Uterus (tissue), 4 donors: ENCODE measurements around the gene NCLN. TPM values are rescaled to one million over a fixed set of nuclear protein-coding genes. Genes with fewer than 3 reads are reported as not detected.
"Not testable (repeated sequence)": the region's sequence is repeated elsewhere in the genome, so short reads cannot be mapped to it uniquely, and the experiment has no call there.

Experiments
- DNase-seq, 2 donors: peaks; one replicate each; pipeline ENCODE4 v3.0.0-alpha.2; 2019 to 2020
- H3K27ac ChIP-seq, 2 donors: fragments of 200-600 bp; sonication (generic); 1 replicate in 1 of 2; 2 replicates in 1 of 2; pipeline ENCODE4 v1.5.1; 2016 to 2018
- H3K27me3 ChIP-seq, 2 donors: fragments of 200-600 bp; sonication (generic); one replicate each; pipeline ENCODE4 v1.5.1; 2018 to 2019; ENCODE audit warnings: control low read depth in 1 of 2
- H3K36me3 ChIP-seq, 2 donors: fragments of 200-600 bp; sonication (generic); one replicate each; pipeline ENCODE4 v1.5.1; 2019; ENCODE audit warnings: control low read depth in 1 of 2
- H3K4me1 ChIP-seq, 2 donors: fragments of 200-600 bp; sonication (generic); one replicate each; pipeline ENCODE4 v1.5.1; 2018 to 2019; ENCODE audit warnings: control low read depth in 1 of 2
- H3K4me3 ChIP-seq, 2 donors: fragments of 200-600 bp; sonication (generic); 1 replicate in 1 of 2; 2 replicates in 1 of 2; pipeline ENCODE4 v1.5.1; 2018 to 2019; ENCODE audit warnings: mild to moderate bottlenecking in 1 of 2
- H3K9me3 ChIP-seq, 2 donors: fragments of 200-600 bp; sonication (generic); one replicate each; pipeline ENCODE4 v1.5.1; 2019; ENCODE audit warnings: control low read depth in 1 of 2
- CTCF ChIP-seq, 4 experiments: fragments of 200-600 bp in 2 of 4; fragments of 450-650 bp in 2 of 4; sonication (generic) in 2 of 4; IDR thresholded peaks; one replicate each; pipeline ENCODE4 v1.5.1; 2016 to 2019; ENCODE audit warnings: antibody characterized with exemption in 4 of 4, mild to moderate bottlenecking in 2 of 4, moderate library complexity in 1 of 4
- POLR2A ChIP-seq, 2 donors: fragments of 450-650 bp; IDR thresholded peaks; one replicate each; pipeline ENCODE4 v1.6.1; 2016; ENCODE audit warnings: antibody characterized with exemption in 2 of 2, mild to moderate bottlenecking in 1 of 2, moderate library complexity in 1 of 2
- intact Hi-C: fragments of 100-400 bp; cut with DNase I; formaldehyde crosslinking; loops from one replicate; pipeline ENCODE4 v1.15.1; 2023; ENCODE audit warnings: low total_unique reads
- total RNA-seq, 4 donors: library from RNA; depleted of rRNA in 3 of 4; stranded (reverse); fragments of >200 nt in 3 of 4; gene quantifications; one replicate each; pipeline versions ENCODE4 v1.1.0 to v1.2.4, GENCODE V29; 2014 to 2023
- donor health status: DM: yes; HTN: yes; CAD: no.

NCLN gene
- total RNA-seq, 4 donors from 2014 or later: 19.2 to 37.3 (median 28.2) TPM

GRCh38 chr19:3233831-3234230 lies 48.1 kb downstream of the NCLN start:
- no peaks in the 10 kb centered on the region for H3K9me3 ChIP-seq
- intact Hi-C loops: no loop called here
- H3K27me3 ChIP-seq: no peaks in the 10 kb centered on the region
- H3K27ac ChIP-seq: no peak overlapping the region
- no peaks in the 10 kb centered on the region for H3K36me3 ChIP-seq
- no peak overlapping the region for H3K4me3 ChIP-seq
- H3K4me1 ChIP-seq: no peaks in the 10 kb centered on the region
- no peak for DNase-seq
- no peak for TF ChIP-seq CTCF (IDR thresholded peaks at IDR 0.05)
- no peak for TF ChIP-seq POLR2A (IDR thresholded peaks at IDR 0.05)

GRCh38 chr19:3234800-3235199 lies 49.1 kb downstream of the NCLN start:
- DNase-seq: no peak
- no peak overlapping the region for H3K27ac ChIP-seq
- H3K4me1 ChIP-seq: no peaks in the 10 kb centered on the region
- H3K36me3 ChIP-seq: no peaks in the 10 kb centered on the region
- TF ChIP-seq CTCF (IDR thresholded peaks at IDR 0.05) (no peak), POLR2A (IDR thresholded peaks at IDR 0.05) (no peak)
- no peaks in the 10 kb centered on the region for H3K9me3 ChIP-seq
- H3K27me3 ChIP-seq: no peaks in the 10 kb centered on the region
- H3K4me3 ChIP-seq: no peak overlapping the region
- intact Hi-C loops: no loop called here

GRCh38 chr19:3235604-3236003 lies 49.9 kb downstream of the NCLN start:
- H3K4me3 ChIP-seq, H3K36me3 ChIP-seq, DNase-seq, H3K9me3 ChIP-seq, intact Hi-C loops, H3K27me3 ChIP-seq, H3K27ac ChIP-seq, H3K4me1 ChIP-seq: not testable (repeated sequence)

- DNase-seq: no peak
- no peak overlapping the region for H3K27ac ChIP-seq
- H3K27me3 ChIP-seq: no peaks in the 10 kb centered on the region
- intact Hi-C loops: no loop called here
- H3K4me3 ChIP-seq: no peak overlapping the region
- H3K4me1 ChIP-seq: no peaks in the 10 kb centered on the region
- TF ChIP-seq CTCF (IDR thresholded peaks at IDR 0.05): no peak
- no peak for TF ChIP-seq POLR2A (IDR thresholded peaks at IDR 0.05)
- no peaks in the 10 kb centered on the region for H3K9me3 ChIP-seq
- no peaks in the 10 kb centered on the region for H3K36me3 ChIP-seq
Observed at GRCh38 chr19:3236272-3236671, 50.5 kb downstream of the NCLN start.

- Histone ChIP-seq H3K27ac (no peak overlapping the region), H3K27me3 (no peaks in the 10 kb centered on the region), H3K4me3 (no peak overlapping the region), H3K9me3 (no peaks in the 10 kb centered on the region), H3K36me3 (no peaks in the 10 kb centered on the region), H3K4me1 (no peaks in the 10 kb centered on the region)
- TF ChIP-seq POLR2A (IDR thresholded peaks at IDR 0.05) (no peak), CTCF (IDR thresholded peaks at IDR 0.05) (no peak)
- intact Hi-C loops: no loop called here
- no peak for DNase-seq
Observed at GRCh38 chr19:3238066-3238561, 52.4 kb downstream of the NCLN start.

GRCh38 chr19:3239367-3239766 lies 53.6 kb downstream of the NCLN start:
- no peak for DNase-seq
- Histone ChIP-seq H3K36me3 (no peaks in the 10 kb centered on the region), H3K27me3 (no peaks in the 10 kb centered on the region), H3K9me3 (no peaks in the 10 kb centered on the region), H3K27ac (no peak overlapping the region), H3K4me3 (no peak overlapping the region), H3K4me1 (no peaks in the 10 kb centered on the region)
- intact Hi-C loops: no loop called here
- TF ChIP-seq CTCF (IDR thresholded peaks at IDR 0.05) (no peak), POLR2A (IDR thresholded peaks at IDR 0.05) (no peak)
